ENCODE results near the gene STARD6. TPM values are rescaled to one million over a fixed set of nuclear protein-coding genes. Genes with fewer than 3 reads are reported as not detected.

The STARD6 gene
- total RNA-seq, 1 experiment from 2014 or later = not detected

DNA sequence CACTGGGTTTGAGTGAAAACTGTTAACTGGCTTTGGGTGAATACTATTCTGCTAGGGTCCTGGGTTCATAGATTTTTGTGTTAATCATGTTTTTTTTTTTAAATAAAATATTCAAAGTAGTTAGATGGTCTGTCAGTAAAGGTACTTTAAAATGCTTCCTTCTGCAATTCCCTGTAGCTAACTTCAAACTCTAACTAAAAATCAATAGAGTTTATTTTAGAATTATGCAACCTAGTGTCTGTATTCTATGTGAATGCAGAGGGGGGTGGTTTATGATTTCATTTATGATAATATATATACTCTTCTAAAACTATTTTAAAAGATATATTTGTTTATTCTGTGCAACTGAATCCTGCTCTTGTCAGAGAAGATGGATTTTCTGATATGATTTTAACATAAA is 27.9 kb downstream of the STARD6 start:
- no peak overlapping the region for H3K27ac ChIP-seq (ENCODE audit: low read depth, low read length, poor library complexity, severe bottlenecking)
- ChIA-PET CTCF (no interaction called here), POLR2A (ENCODE audit: low non-redundant PET) (no interaction called here)
- no TSS peak for BruUV-seq (replicated peaks)
- intact Hi-C loops (cut with micrococcal nuclease; ENCODE audit: unreplicated experiment) = no loop called here
- TF ChIP-seq, protein P1, sequence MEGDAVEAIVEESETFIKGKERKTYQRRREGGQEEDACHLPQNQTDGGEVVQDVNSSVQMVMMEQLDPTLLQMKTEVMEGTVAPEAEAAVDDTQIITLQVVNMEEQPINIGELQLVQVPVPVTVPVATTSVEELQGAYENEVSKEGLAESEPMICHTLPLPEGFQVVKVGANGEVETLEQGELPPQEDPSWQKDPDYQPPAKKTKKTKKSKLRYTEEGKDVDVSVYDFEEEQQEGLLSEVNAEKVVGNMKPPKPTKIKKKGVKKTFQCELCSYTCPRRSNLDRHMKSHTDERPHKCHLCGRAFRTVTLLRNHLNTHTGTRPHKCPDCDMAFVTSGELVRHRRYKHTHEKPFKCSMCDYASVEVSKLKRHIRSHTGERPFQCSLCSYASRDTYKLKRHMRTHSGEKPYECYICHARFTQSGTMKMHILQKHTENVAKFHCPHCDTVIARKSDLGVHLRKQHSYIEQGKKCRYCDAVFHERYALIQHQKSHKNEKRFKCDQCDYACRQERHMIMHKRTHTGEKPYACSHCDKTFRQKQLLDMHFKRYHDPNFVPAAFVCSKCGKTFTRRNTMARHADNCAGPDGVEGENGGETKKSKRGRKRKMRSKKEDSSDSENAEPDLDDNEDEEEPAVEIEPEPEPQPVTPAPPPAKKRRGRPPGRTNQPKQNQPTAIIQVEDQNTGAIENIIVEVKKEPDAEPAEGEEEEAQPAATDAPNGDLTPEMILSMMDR (conservative IDR thresholded peaks at IDR 0.05; ENCODE audit: low read depth, low read length) = no peak
- no peak for TF ChIP-seq EZH2 (IDR thresholded peaks at IDR 0.05; ENCODE audit: borderline replicate concordance, low read depth, low read length, poor library complexity, severe bottlenecking)
- no peaks in the 10 kb centered on the region for H3K9me3 ChIP-seq (ENCODE audit: low read depth, low read length, poor library complexity, severe bottlenecking)
- H3K4me1 ChIP-seq (ENCODE audit: insufficient read depth, low read length, poor library complexity, severe bottlenecking) = no peaks in the 10 kb centered on the region
- no peaks in the 10 kb centered on the region for H3K36me3 ChIP-seq (ENCODE audit: insufficient read depth, low read length, poor library complexity, severe bottlenecking)
- H3K4me3 ChIP-seq (ENCODE audit: low read depth, low read length, poor library complexity, severe bottlenecking) = no peak overlapping the region
- H3K27me3 ChIP-seq (replicated peaks; ENCODE audit: insufficient read depth, low read depth, low read length, poor library complexity) = no peaks in the 10 kb centered on the region
- DNase-seq (ENCODE audit: low spot score) = no peak

DNA sequence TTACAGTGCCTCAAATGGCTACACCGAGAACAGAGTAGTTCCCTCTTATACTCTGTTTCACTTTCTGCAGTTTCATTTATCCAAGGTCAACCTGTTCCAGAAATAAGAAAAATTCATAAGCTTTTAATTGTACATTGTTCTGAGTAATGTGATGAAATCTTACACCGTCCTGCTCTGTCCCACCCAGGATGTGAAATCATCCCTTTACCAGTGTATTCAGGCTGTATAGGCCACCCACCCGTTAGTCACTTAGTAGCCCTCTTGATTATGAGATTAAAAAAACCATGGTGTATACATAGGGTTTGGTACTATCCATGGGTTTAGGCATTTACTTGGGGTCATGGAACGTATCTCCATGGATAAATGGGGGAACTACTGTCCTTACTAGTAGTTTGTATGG is 29.8 kb downstream of the STARD6 start:
- Histone ChIP-seq H3K27ac (ENCODE audit: low read depth, low read length, poor library complexity, severe bottlenecking) (no peak overlapping the region), H3K27me3 (replicated peaks; ENCODE audit: insufficient read depth, low read depth, low read length, poor library complexity) (no peaks in the 10 kb centered on the region), H3K4me3 (ENCODE audit: low read depth, low read length, poor library complexity, severe bottlenecking) (no peak overlapping the region), H3K36me3 (ENCODE audit: insufficient read depth, low read length, poor library complexity, severe bottlenecking) (no peaks in the 10 kb centered on the region), H3K4me1 (ENCODE audit: insufficient read depth, low read length, poor library complexity, severe bottlenecking) (no peaks in the 10 kb centered on the region), H3K9me3 (ENCODE audit: low read depth, low read length, poor library complexity, severe bottlenecking) (no peaks in the 10 kb centered on the region)
- peak; percentile 2 for DNase-seq (ENCODE audit: low spot score)
- no TSS peak for BruUV-seq (replicated peaks)
- CTCF ChIA-PET = no interaction called here
- POLR2A ChIA-PET (ENCODE audit: low non-redundant PET) = no interaction called here
- no peak for TF ChIP-seq EZH2 (IDR thresholded peaks at IDR 0.05; ENCODE audit: borderline replicate concordance, low read depth, low read length, poor library complexity, severe bottlenecking)
- TF ChIP-seq, protein P1 (conservative IDR thresholded peaks at IDR 0.05; ENCODE audit: low read depth, low read length) = no peak
- intact Hi-C loops (cut with micrococcal nuclease; ENCODE audit: unreplicated experiment) = no loop called here

DNA sequence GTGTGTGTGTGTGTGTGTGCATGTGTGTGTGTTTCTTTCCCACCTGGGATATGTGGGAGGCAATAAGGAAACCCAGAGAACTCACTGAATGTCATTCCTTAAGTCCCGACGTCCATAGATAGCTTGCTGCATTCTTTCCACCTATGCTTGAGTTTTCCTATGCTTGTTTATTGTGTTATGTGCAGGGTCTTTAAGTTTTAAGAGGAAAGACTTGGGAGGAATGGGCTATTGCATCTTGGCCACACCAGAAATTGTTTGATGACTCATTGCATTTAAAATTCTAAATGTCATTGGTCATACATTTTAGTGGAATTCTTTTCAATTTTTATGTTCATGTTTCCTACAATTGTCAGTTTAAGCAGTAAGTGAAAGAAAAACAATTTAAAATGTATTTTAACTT is 33.7 kb downstream of the STARD6 start:
- Histone ChIP-seq H3K36me3 (ENCODE audit: insufficient read depth, low read length, poor library complexity, severe bottlenecking) (no peaks in the 10 kb centered on the region), H3K27me3 (replicated peaks; ENCODE audit: insufficient read depth, low read depth, low read length, poor library complexity) (no peaks in the 10 kb centered on the region), H3K4me1 (ENCODE audit: insufficient read depth, low read length, poor library complexity, severe bottlenecking) (no peaks in the 10 kb centered on the region), H3K9me3 (ENCODE audit: low read depth, low read length, poor library complexity, severe bottlenecking) (no peaks in the 10 kb centered on the region), H3K27ac (ENCODE audit: low read depth, low read length, poor library complexity, severe bottlenecking) (no peak overlapping the region), H3K4me3 (ENCODE audit: low read depth, low read length, poor library complexity, severe bottlenecking) (no peak overlapping the region)
- intact Hi-C loops (cut with micrococcal nuclease; ENCODE audit: unreplicated experiment) = no loop called here
- TF ChIP-seq EZH2 (IDR thresholded peaks at IDR 0.05; ENCODE audit: borderline replicate concordance, low read depth, low read length, poor library complexity, severe bottlenecking) = no peak
- POLR2A ChIA-PET (ENCODE audit: low non-redundant PET) = no interaction called here
- BruUV-seq (replicated peaks) = no TSS peak
- DNase-seq (ENCODE audit: low spot score) = no peak
- CTCF ChIA-PET = no interaction called here

DNA sequence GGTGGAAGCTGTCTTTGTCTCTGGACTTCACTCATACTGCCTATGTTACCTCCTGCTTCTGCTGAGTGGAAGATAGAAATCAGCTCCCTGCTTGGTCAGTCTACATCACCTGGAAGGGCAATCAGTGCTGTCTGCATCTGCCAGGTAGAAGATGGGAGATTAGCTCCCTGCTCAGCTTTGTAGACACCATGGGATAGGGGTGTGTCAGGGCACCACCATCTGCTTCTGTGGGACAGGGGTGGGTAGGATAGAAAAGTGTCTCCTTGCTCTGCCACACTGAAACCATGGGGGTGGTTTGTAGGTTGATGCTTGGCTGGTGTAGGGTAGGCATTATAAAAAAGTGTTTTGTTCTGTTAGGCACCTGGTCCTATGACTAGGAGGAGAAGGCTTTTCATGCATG is 34.1 kb downstream of the STARD6 start:
- CTCF ChIA-PET = no interaction called here
- no TSS peak for BruUV-seq (replicated peaks)
- Histone ChIP-seq H3K27ac (ENCODE audit: low read depth, low read length, poor library complexity, severe bottlenecking) (no peak overlapping the region), H3K4me3 (ENCODE audit: low read depth, low read length, poor library complexity, severe bottlenecking) (no peak overlapping the region), H3K27me3 (replicated peaks; ENCODE audit: insufficient read depth, low read depth, low read length, poor library complexity) (no peaks in the 10 kb centered on the region), H3K9me3 (ENCODE audit: low read depth, low read length, poor library complexity, severe bottlenecking) (no peaks in the 10 kb centered on the region), H3K4me1 (ENCODE audit: insufficient read depth, low read length, poor library complexity, severe bottlenecking) (no peaks in the 10 kb centered on the region), H3K36me3 (ENCODE audit: insufficient read depth, low read length, poor library complexity, severe bottlenecking) (no peaks in the 10 kb centered on the region)
- intact Hi-C loops (cut with micrococcal nuclease; ENCODE audit: unreplicated experiment) = no loop called here
- TF ChIP-seq EZH2 (IDR thresholded peaks at IDR 0.05; ENCODE audit: borderline replicate concordance, low read depth, low read length, poor library complexity, severe bottlenecking) = no peak
- TF ChIP-seq, protein P1 (conservative IDR thresholded peaks at IDR 0.05; ENCODE audit: low read depth, low read length) = no peak
- POLR2A ChIA-PET (ENCODE audit: low non-redundant PET) = no interaction called here
- no peak for DNase-seq (ENCODE audit: low spot score)
